Adrenal gland (tissue), 12 donors: ENCODE results near the gene SLC7A9. TPM values are rescaled to one million over a fixed set of nuclear protein-coding genes. Genes with fewer than 3 reads are reported as not detected.

Experiments
- DNase-seq, 7 donors: peaks; one replicate each; pipeline ENCODE4 v3.0.0-alpha.2; 2019 to 2020
- H3K27ac ChIP-seq, 5 donors: fragments of 200-600 bp; sonication (generic) in 4 of 5; 1 replicate in 3 of 5; 2 replicates in 2 of 5; pipeline versions ENCODE4 v1.5.1 to v1.8.0; 2016 to 2020; ENCODE audit warnings: mild to moderate bottlenecking in 1 of 5
- H3K27me3 ChIP-seq: fragments of 200-600 bp; 2 replicates; pipeline ENCODE4 v1.8.0; 2021
- H3K36me3 ChIP-seq, 2 donors: fragments of 200-600 bp; replicated peaks in 1 of 2; 1 replicate in 1 of 2; 2 replicates in 1 of 2; pipeline versions ENCODE4 v1.5.1 to v1.8.0; 2018 to 2022
- H3K4me1 ChIP-seq, 2 donors: fragments of 200-600 bp; replicated peaks in 1 of 2; 1 replicate in 1 of 2; 2 replicates in 1 of 2; pipeline versions ENCODE4 v1.5.1 to v1.8.0; 2018 to 2021
- H3K4me3 ChIP-seq, 4 donors: fragments of 200-600 bp; sonication (generic) in 3 of 4; one replicate each; pipeline ENCODE4 v1.5.1; 2016 to 2018
- H3K9me3 ChIP-seq, 3 donors: fragments of 200-600 bp; sonication (generic) in 1 of 3; replicated peaks in 1 of 3; 1 replicate in 2 of 3; 2 replicates in 1 of 3; pipeline versions ENCODE4 v1.5.1 to v1.8.0; 2016 to 2021
- POLR2A ChIP-seq, 2 donors: fragments of 450-650 bp; IDR thresholded peaks; one replicate each; pipeline ENCODE4 v1.6.1; 2017; ENCODE audit warnings: antibody characterized with exemption in 2 of 2, mild to moderate bottlenecking in 2 of 2, moderate library complexity in 1 of 2
- WGBS, 4 donors: extraction: QIAGEN DNeasy Blood & Tissue Kit in 2 of 4; methylation state at CpG; one replicate each; pipeline versions ENCODE4 v1.1.5 to v1.1.7; 2013 to 2017; 5-methylcytosine and 5-hydroxymethylcytosine counted together
- intact Hi-C, 2 donors: fragments of 100-400 bp; cut with DNase I; formaldehyde crosslinking; loops; one replicate each; pipeline versions ENCODE4 v1.14.1 to v1.15.0; 2022 to 2023
- polyA plus RNA-seq, 3 donors: library from polyadenylated mRNA; stranded (reverse); fragments of 200-250 nt in 2 of 3; fragments of 350-450 nt in 1 of 3; fragmentation: Illumina TruSeq in 1 of 3; extraction: RNeasy Lipid Tissue Mini Kit (QIAGEN cat#74804) in 1 of 3; gene quantifications; one replicate each; pipeline ENCODE4 v1.2.3, GENCODE V29; 2013 to 2014
- total RNA-seq, 9 donors: library from RNA; depleted of rRNA in 4 of 9; stranded (reverse); fragments of >200 nt in 4 of 9; fragments of 120-200 nt in 1 of 9; fragmentation: NEBNext Ultra II Directional in 1 of 9; extraction: Animal tissue kit (Norgen Biotek cat#: 25700) in 1 of 9; gene quantifications; one replicate each; pipeline versions ENCODE4 v1.1.0 to v1.2.4, GENCODE V29; 2013 to 2023
- TF ChIP-seq, protein P1 (sequence below), 6 experiments: fragments of 450-650 bp in 4 of 6; fragments of 200-600 bp in 2 of 6; sonication (generic) in 1 of 6; IDR thresholded peaks; 1 replicate in 5 of 6; 2 replicates in 1 of 6; pipeline versions ENCODE4 v1.5.1 to v1.8.0; 2016 to 2021; ENCODE audit warnings: antibody characterized with exemption in 6 of 6, mild to moderate bottlenecking in 2 of 6, moderate library complexity in 1 of 6
- donor health status: healthy with polysubstance abuse.
- donor health status: Bipolar disorder and iron deficiency.
- donor health status: DM: yes; HTN: yes; CAD: no.
- donor health status: DM: no; HTN: no; CAD: no.
- donor health status: DM: no; HTN: no; CAD: no.
- donor health status: DM: yes; HTN: yes; CAD: no.

The SLC7A9 gene
- total and polyA plus RNA-seq, 12 donors = 0.11 to 0.51 (median 0.48) TPM; not detected in 5

DNA sequence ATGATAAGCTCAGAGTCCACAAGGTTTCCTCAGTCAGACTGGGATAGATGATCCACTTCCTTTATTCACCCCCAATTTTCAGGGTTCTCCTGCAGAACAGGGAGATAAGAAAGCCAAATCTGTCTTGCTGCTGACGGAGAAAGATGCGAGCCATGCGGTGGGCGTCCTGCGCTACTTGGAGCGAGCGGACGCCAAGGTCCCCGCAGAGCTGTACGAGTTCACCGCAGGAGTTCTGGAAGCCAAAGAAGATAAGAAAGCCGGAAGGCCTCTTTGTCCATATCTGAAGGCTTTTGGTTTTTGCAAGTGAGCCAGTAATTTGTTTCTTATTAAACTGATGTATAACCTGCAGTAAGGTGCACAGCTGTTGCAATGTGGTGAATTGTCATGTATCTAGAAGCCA, 66.7 kb downstream of the SLC7A9 start:
- no peaks in the 10 kb centered on the region for H3K9me3 ChIP-seq
- no peaks in the 10 kb centered on the region for H3K4me1 ChIP-seq
- no peaks in the 10 kb centered on the region for H3K27me3 ChIP-seq
- intact Hi-C loops = no loop called here
- H3K4me3 ChIP-seq = no peak overlapping the region
- TF ChIP-seq, protein P1, sequence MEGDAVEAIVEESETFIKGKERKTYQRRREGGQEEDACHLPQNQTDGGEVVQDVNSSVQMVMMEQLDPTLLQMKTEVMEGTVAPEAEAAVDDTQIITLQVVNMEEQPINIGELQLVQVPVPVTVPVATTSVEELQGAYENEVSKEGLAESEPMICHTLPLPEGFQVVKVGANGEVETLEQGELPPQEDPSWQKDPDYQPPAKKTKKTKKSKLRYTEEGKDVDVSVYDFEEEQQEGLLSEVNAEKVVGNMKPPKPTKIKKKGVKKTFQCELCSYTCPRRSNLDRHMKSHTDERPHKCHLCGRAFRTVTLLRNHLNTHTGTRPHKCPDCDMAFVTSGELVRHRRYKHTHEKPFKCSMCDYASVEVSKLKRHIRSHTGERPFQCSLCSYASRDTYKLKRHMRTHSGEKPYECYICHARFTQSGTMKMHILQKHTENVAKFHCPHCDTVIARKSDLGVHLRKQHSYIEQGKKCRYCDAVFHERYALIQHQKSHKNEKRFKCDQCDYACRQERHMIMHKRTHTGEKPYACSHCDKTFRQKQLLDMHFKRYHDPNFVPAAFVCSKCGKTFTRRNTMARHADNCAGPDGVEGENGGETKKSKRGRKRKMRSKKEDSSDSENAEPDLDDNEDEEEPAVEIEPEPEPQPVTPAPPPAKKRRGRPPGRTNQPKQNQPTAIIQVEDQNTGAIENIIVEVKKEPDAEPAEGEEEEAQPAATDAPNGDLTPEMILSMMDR (IDR thresholded peaks at IDR 0.05) = no peak
- no peak overlapping the region for H3K27ac ChIP-seq
- DNase-seq = no peak
- no peaks in the 10 kb centered on the region for H3K36me3 ChIP-seq
- WGBS, 4 donors = 84 to 88% (median 85%) methylated on average over 12 of the region's 12 CpGs

DNA sequence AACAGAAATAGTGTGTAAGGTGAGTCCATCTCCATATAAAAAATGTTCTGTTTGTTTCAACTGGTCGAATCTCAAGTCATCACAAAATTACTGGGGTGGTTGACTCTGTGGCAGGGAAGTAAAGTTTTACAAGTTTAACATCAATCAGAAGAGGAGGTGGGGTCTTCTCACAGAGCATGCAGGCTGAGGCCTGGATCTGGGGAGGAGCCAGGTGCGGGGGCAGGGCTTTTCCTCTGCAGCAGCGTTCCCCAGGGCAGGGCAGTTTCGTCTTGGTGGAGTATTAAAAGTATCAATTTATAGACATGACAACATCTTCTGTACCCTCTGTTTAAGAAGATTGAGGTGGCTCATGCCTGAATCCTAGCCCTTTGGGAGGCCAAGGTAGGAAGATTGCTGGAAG, 68.8 kb downstream of the SLC7A9 start:
- 38 to 60% (median 47%) methylated on average over 4 of the region's 4 CpGs for WGBS, 4 donors
- H3K27me3 ChIP-seq = no peaks in the 10 kb centered on the region

DNA sequence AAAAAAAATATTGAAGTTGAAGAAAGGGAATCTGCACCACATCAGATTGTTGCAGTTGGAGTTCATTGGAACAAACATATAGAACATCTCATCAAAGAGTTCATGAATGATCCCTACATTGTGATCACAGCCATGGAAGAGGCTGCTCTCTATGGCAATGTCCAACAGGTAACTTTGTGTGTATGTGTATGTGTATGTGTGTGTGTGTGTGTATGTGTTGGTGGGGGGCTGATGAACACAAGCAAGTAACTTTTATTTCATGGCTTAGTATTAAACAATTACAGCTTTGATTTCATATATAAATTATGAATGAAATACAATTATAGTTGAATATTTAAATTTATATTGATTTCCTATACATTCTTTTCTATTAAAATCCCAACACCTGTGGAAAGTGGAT, 69.4 kb downstream of the SLC7A9 start:
- Histone ChIP-seq H3K27ac (no peak overlapping the region), H3K4me1 (no peaks in the 10 kb centered on the region), H3K4me3 (no peak overlapping the region), H3K36me3 (no peaks in the 10 kb centered on the region), H3K27me3 (no peaks in the 10 kb centered on the region), H3K9me3 (no peaks in the 10 kb centered on the region)
- TF ChIP-seq, protein P1 (IDR thresholded peaks at IDR 0.05) = no peak
- TF ChIP-seq POLR2A (IDR thresholded peaks at IDR 0.05) = no peak
- intact Hi-C loops = no loop called here
- DNase-seq = no peak

More for the DNA sequence above, 68.8 kb downstream of the SLC7A9 start:
- H3K36me3 ChIP-seq = no peaks in the 10 kb centered on the region
- intact Hi-C loops = no loop called here
- H3K27ac ChIP-seq = no peak overlapping the region
- H3K4me1 ChIP-seq = no peaks in the 10 kb centered on the region
- DNase-seq = no peak
- TF ChIP-seq, protein P1 (IDR thresholded peaks at IDR 0.05) = no peak
- TF ChIP-seq POLR2A (IDR thresholded peaks at IDR 0.05) = no peak
- H3K4me3 ChIP-seq = no peak overlapping the region
- no peaks in the 10 kb centered on the region for H3K9me3 ChIP-seq

DNA sequence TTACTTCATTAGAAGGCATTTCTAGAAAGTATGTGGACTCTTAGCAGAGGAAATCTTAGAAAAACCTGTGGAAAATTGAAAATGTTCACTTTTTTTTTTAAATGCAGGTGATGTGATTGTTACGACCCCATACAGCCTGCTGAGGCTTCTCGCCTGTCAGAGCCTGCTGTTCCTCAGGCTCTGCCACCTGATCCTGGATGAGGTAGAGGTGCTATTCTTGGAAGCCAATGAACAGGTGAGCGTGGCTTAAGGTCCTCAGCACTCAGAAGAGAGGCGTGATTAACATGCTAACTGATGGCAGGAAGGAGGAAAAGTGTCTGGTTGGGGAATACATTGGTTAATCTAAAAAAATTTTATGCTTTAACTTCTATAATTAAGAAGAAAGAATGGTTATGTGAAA, 71.4 kb downstream of the SLC7A9 start:
- TF ChIP-seq, protein P1 (IDR thresholded peaks at IDR 0.05) = no peak
- TF ChIP-seq POLR2A (IDR thresholded peaks at IDR 0.05) = no peak
- Histone ChIP-seq H3K27me3 (no peaks in the 10 kb centered on the region), H3K27ac (no peak overlapping the region), H3K36me3 (no peaks in the 10 kb centered on the region), H3K4me1 (no peaks in the 10 kb centered on the region), H3K9me3 (no peaks in the 10 kb centered on the region), H3K4me3 (no peak overlapping the region)
- intact Hi-C loops = no loop called here
- 87 to 98% (median 92%) methylated on average over 4 of the region's 4 CpGs for WGBS, 4 donors
- DNase-seq = no peak
